ENCODE data around the gene COMMD6.

COMMD6 gene

GRCh38 chr13:75482820-75483079 lies 54.9 kb downstream of the COMMD6 start:
- peak overlapping the region; percentile 75 for H3K4me3 ChIP-seq (ENCODE audit: low read depth, low read length)
- TF ChIP-seq CTCF (IDR thresholded peaks at IDR 0.05; ENCODE audit: low read depth, low read length) = no peak

GRCh38 chr13:75482070-75482819 lies 55.4 kb downstream of the COMMD6 start, which contains the start of gene TBC1D4:
TSS of gene TBC1D4 (minus strand) at chr13:75482169. CDS start at chr13:75481767, 402 bp downstream.
- H3K4me3 ChIP-seq (ENCODE audit: low read depth, low read length) = peak within 1 kb of the TSS; percentile 75
- TF ChIP-seq CTCF (IDR thresholded peaks at IDR 0.05; ENCODE audit: low read depth, low read length) = peak; percentile 91

- peak overlapping the region; percentile 75 for H3K4me3 ChIP-seq (ENCODE audit: low read depth, low read length)
Observed at GRCh38 chr13:75481176-75482069, 56.2 kb downstream of the COMMD6 start.

GRCh38 chr13:75480671-75481175 lies 56.9 kb downstream of the COMMD6 start:
- H3K4me3 ChIP-seq (ENCODE audit: low read depth, low read length) = peak overlapping the region; percentile 75
- no peak for TF ChIP-seq CTCF (IDR thresholded peaks at IDR 0.05; ENCODE audit: low read depth, low read length)

More at GRCh38 chr13:75481176-75482069, 56.2 kb downstream of the COMMD6 start:
- no peak for TF ChIP-seq CTCF (IDR thresholded peaks at IDR 0.05; ENCODE audit: low read depth, low read length)

GRCh38 chr13:75479102-75479740 lies 58.4 kb downstream of the COMMD6 start:
- no peak for TF ChIP-seq CTCF (IDR thresholded peaks at IDR 0.05; ENCODE audit: low read depth, low read length)
- H3K4me3 ChIP-seq (ENCODE audit: low read depth, low read length) = no peak overlapping the region

- H3K4me3 ChIP-seq (ENCODE audit: low read depth, low read length) = no peak overlapping the region
- TF ChIP-seq CTCF (IDR thresholded peaks at IDR 0.05; ENCODE audit: low read depth, low read length) = no peak
Observed at GRCh38 chr13:75478659-75479058, 59.0 kb downstream of the COMMD6 start.

All from WI38 (cell line).